HG02678 (cell line): Measurements from ENCODE around the gene SMIM24.
"Not testable (repeated sequence)": the region's sequence is repeated elsewhere in the genome, so short reads cannot be mapped to it uniquely, and the experiment has no call there.

Source experiments
- ATAC-seq: cut with Tn5 transposase; IDR thresholded peaks from one replicate; pipeline ENCODE4 v1.9.1; 2021; ENCODE audit warnings: mild to moderate bottlenecking, moderate library complexity; ENCODE audit not compliant: unreplicated experiment

The SMIM24 gene

GRCh38 chr19:3515891-3516422, 35.6 kb upstream of the SMIM24 start:
- no peak for ATAC-seq

- ATAC-seq: no peak
These were observed 34.6 kb upstream of the SMIM24 start for GRCh38 chr19:3514930-3515329.

- no peak for ATAC-seq
These were observed 33.2 kb upstream of the SMIM24 start for GRCh38 chr19:3513229-3514140.

- ATAC-seq: no peak
These were observed 32.4 kb upstream of the SMIM24 start for GRCh38 chr19:3512562-3513228.

- ATAC-seq: no peak
These were observed 31.4 kb upstream of the SMIM24 start for GRCh38 chr19:3511506-3512251.

GRCh38 chr19:3510727-3511126, 30.4 kb upstream of the SMIM24 start:
- no peak for ATAC-seq

GRCh38 chr19:3509566-3509989, 29.3 kb upstream of the SMIM24 start:
- no peak for ATAC-seq

- ATAC-seq: no peak
These were observed 28.6 kb upstream of the SMIM24 start for GRCh38 chr19:3508771-3509535.

- ATAC-seq: not testable (repeated sequence)
These were observed 27.9 kb upstream of the SMIM24 start for GRCh38 chr19:3508121-3508661.

GRCh38 chr19:3507371-3508120, 27.2 kb upstream of the SMIM24 start:
- ATAC-seq: no peak

- ATAC-seq: no peak
These were observed 26.3 kb upstream of the SMIM24 start for GRCh38 chr19:3506384-3507340.

- peak; percentile 91 for ATAC-seq
These were observed 25.5 kb upstream of the SMIM24 start, which contains the start of gene FZR1 for GRCh38 chr19:3505598-3506383. TSS of gene FZR1 (plus strand) at chr19:3506311. CDS start at chr19:3522990, 16,679 bp downstream.

- no peak for ATAC-seq
These were observed 24.4 kb upstream of the SMIM24 start for GRCh38 chr19:3504735-3505134.

GRCh38 chr19:3503036-3503572, 22.8 kb upstream of the SMIM24 start:
- ATAC-seq: no peak

GRCh38 chr19:3501780-3502179, 21.5 kb upstream of the SMIM24 start:
- ATAC-seq: no peak

- ATAC-seq: peak; percentile 89
These were observed 20.2 kb upstream of the SMIM24 start, which contains the start of gene DOHH for GRCh38 chr19:3500429-3501101. TSS of gene DOHH (minus strand) at chr19:3500674. CDS start at chr19:3496814, 3,860 bp downstream.
